ENCODE measurements around the gene DNASE1L3. TPM values are rescaled to one million over a fixed set of nuclear protein-coding genes. Genes with fewer than 3 reads are reported as not detected.

The DNASE1L3 gene
- total RNA-seq, 1 donor from 2014 or later = 5.1 TPM

Other genes with a start within 250 kb of the DNASE1L3 start
- gene FLNB, start 202.6 kb downstream of the DNASE1L3 start, total RNA-seq = 96.3 TPM
- gene ABHD6, start 26.8 kb upstream of the DNASE1L3 start, total RNA-seq = 22.3 TPM
- gene RPP14, start 95.3 kb upstream of the DNASE1L3 start, total RNA-seq = 16.1 TPM
- 7.6 TPM for gene HTD2, start 95.5 kb upstream of the DNASE1L3 start, total RNA-seq
- gene PXK, start 121.9 kb upstream of the DNASE1L3 start, total RNA-seq = 32.2 TPM
- gene PDHB, start 222.9 kb upstream of the DNASE1L3 start, total RNA-seq = 55.2 TPM

All from mesenteric fat pad (tissue), 1 donor.